Liver (tissue), 9 donors: ENCODE data around the gene CUX1. TPM values are rescaled to one million over a fixed set of nuclear protein-coding genes. Genes with fewer than 3 reads are reported as not detected.

Source experiments
- DNase-seq: peaks from one replicate; pipeline ENCODE4 v3.0.0-alpha.2; 2017; ENCODE audit warnings: low spot score
- H3K27ac ChIP-seq, 2 donors: one replicate each; pipeline ENCODE4 v1.7.0; 2013; ENCODE audit warnings: inconsistent platforms in 2 of 2, low read length in 2 of 2, control low read depth in 1 of 2, low read depth in 1 of 2, mild to moderate bottlenecking in 1 of 2
- H3K27me3 ChIP-seq, 4 donors: one replicate each; pipeline versions ENCODE4 v1.6.1 to v1.7.0; 2013; ENCODE audit warnings: low read length in 3 of 4, inconsistent platforms in 1 of 4, mild to moderate bottlenecking in 1 of 4, moderate library complexity in 1 of 4; ENCODE audit not compliant: control insufficient read depth in 4 of 4, insufficient read depth in 4 of 4
- H3K36me3 ChIP-seq, 4 donors: one replicate each; pipeline versions ENCODE4 v1.6.1 to v1.7.0; 2013; ENCODE audit warnings: low read length in 3 of 4, mild to moderate bottlenecking in 3 of 4, low read depth in 1 of 4, moderate library complexity in 1 of 4; ENCODE audit not compliant: control insufficient read depth in 4 of 4, insufficient read depth in 3 of 4
- H3K4me1 ChIP-seq, 4 donors: one replicate each; pipeline versions ENCODE4 v1.6.1 to v1.7.0; 2013; ENCODE audit warnings: low read length in 3 of 4, mild to moderate bottlenecking in 3 of 4, moderate library complexity in 1 of 4; ENCODE audit not compliant: control insufficient read depth in 4 of 4, insufficient read depth in 4 of 4
- H3K4me3 ChIP-seq, 3 donors: one replicate each; pipeline versions ENCODE4 v1.6.1 to v1.7.0; 2013; ENCODE audit warnings: low read length in 3 of 3, control low read depth in 1 of 3, low read depth in 1 of 3, mild to moderate bottlenecking in 1 of 3
- H3K9ac ChIP-seq, 2 donors: one replicate each; pipeline ENCODE4 v1.7.0; 2013; ENCODE audit warnings: low read length in 2 of 2, mild to moderate bottlenecking in 2 of 2, moderate library complexity in 2 of 2, control low read depth in 1 of 2, low read depth in 1 of 2
- H3K9me3 ChIP-seq, 4 donors: one replicate each; pipeline versions ENCODE4 v1.6.1 to v1.7.0; 2013; ENCODE audit warnings: low read length in 3 of 4; ENCODE audit not compliant: control insufficient read depth in 4 of 4
- ATF3 ChIP-seq: IDR thresholded peaks from 2 replicates; pipeline ENCODE4 v1.6.1; 2016; ENCODE audit warnings: antibody characterized with exemption
- CTCF ChIP-seq: fragments of 150-350 bp; IDR thresholded peaks from 2 replicates; pipeline ENCODE4 v1.5.1; 2017; ENCODE audit warnings: improper control_type of control experiment, low read depth, low read length; ENCODE audit not compliant: missing input control
- EGR1 ChIP-seq, 2 donors: IDR thresholded peaks; 2 replicates each; pipeline ENCODE4 v1.6.1; 2016 to 2018; ENCODE audit warnings: antibody characterized with exemption in 2 of 2, low read depth in 2 of 2
- FOXA1 ChIP-seq: IDR thresholded peaks from 2 replicates; pipeline ENCODE4 v1.6.1; 2016; ENCODE audit warnings: antibody characterized with exemption
- FOXA2 ChIP-seq: IDR thresholded peaks from 2 replicates; pipeline ENCODE4 v1.6.1; 2016; ENCODE audit warnings: antibody characterized with exemption
- GABPA ChIP-seq, 2 donors: IDR thresholded peaks in 1 of 2; conservative IDR thresholded peaks in 1 of 2; 2 replicates each; pipeline ENCODE4 v1.6.1; 2016; ENCODE audit warnings: antibody characterized with exemption in 2 of 2, mild to moderate bottlenecking in 1 of 2, moderate library complexity in 1 of 2
- HNF4A ChIP-seq, 2 donors: conservative IDR thresholded peaks; 2 replicates each; pipeline ENCODE4 v1.6.1; 2016; ENCODE audit warnings: antibody characterized with exemption in 2 of 2, mild to moderate bottlenecking in 2 of 2
- HNF4G ChIP-seq: IDR thresholded peaks from 2 replicates; pipeline ENCODE4 v1.6.1; 2016; ENCODE audit warnings: antibody characterized with exemption
- JUND ChIP-seq, 2 donors: IDR thresholded peaks; 2 replicates each; pipeline ENCODE4 v1.6.1; 2016; ENCODE audit warnings: antibody characterized with exemption in 2 of 2
- MAX ChIP-seq: IDR thresholded peaks from 2 replicates; pipeline ENCODE4 v1.6.1; 2016; ENCODE audit warnings: antibody characterized with exemption
- NR2F2 ChIP-seq: IDR thresholded peaks from 2 replicates; pipeline ENCODE4 v1.6.1; 2016; ENCODE audit warnings: antibody characterized with exemption
- RAD21 ChIP-seq, 2 donors: IDR thresholded peaks; 2 replicates each; pipeline ENCODE4 v1.6.1; 2016; ENCODE audit warnings: antibody characterized with exemption in 2 of 2, mild to moderate bottlenecking in 2 of 2
- REST ChIP-seq: IDR thresholded peaks from 2 replicates; pipeline ENCODE4 v1.6.1; 2016; ENCODE audit warnings: antibody characterized with exemption, mild to moderate bottlenecking
- RXRA ChIP-seq, 2 donors: IDR thresholded peaks; 2 replicates each; pipeline ENCODE4 v1.6.1; 2017 to 2018; ENCODE audit warnings: antibody characterized with exemption in 2 of 2, mild to moderate bottlenecking in 1 of 2
- TAF1 ChIP-seq: conservative IDR thresholded peaks from 2 replicates; pipeline ENCODE4 v1.6.1; 2016; ENCODE audit warnings: antibody characterized with exemption, mild to moderate bottlenecking
- YY1 ChIP-seq: IDR thresholded peaks from 2 replicates; pipeline ENCODE4 v1.6.1; 2016; ENCODE audit warnings: antibody characterized with exemption, mild to moderate bottlenecking
- ZBTB33 ChIP-seq: IDR thresholded peaks from 2 replicates; pipeline ENCODE4 v1.6.1; 2016; ENCODE audit warnings: antibody characterized with exemption
- WGBS: extraction: QIAGEN DNeasy Blood & Tissue Kit; methylation state at CpG from one replicate; pipeline ENCODE4 v1.1.7; 2013; 5-methylcytosine and 5-hydroxymethylcytosine counted together
- polyA plus RNA-seq, 2 donors: library from polyadenylated mRNA; stranded (reverse) in 1 of 2; unstranded in 1 of 2; fragments of 200-250 nt in 1 of 2; fragments of >200 nt in 1 of 2; fragmentation: Nextera tagmentation in 1 of 2; extraction: Ambion mirVana in 1 of 2; gene quantifications; one replicate each; pipeline versions ENCODE4 v1.2.1 to v1.2.3, GENCODE V29; 2013 to 2015
- total RNA-seq, 2 donors: library from RNA; depleted of rRNA; stranded (reverse); fragments of >200 nt; gene quantifications; one replicate each; pipeline ENCODE4 v1.2.3, GENCODE V29; 2014
- donor health status: healthy.
- donor health status: healthy.
- donor health status: healthy.
- donor health status: healthy.
- donor health status: healthy.

The CUX1 gene
- total and polyA plus RNA-seq, 4 donors, result 18.6 to 40.6 (median 21.4) TPM

GRCh38 chr7:102241431-102241830, 424.0 kb downstream of the CUX1 start:
- peaks cover 2 to 26% (median 11%) of the 10 kb centered on the region in 4 donors for H3K36me3 ChIP-seq
- WGBS, result 88% methylated on average over 8 of the region's 8 CpGs
- H3K9me3 ChIP-seq, result no peaks in the 10 kb centered on the region
- H3K4me1 ChIP-seq, result peaks cover 0 to 5% (median 0%) of the 10 kb centered on the region in 4 donors
- TF ChIP-seq EGR1 (IDR thresholded peaks at IDR 0.05; ENCODE audit: low read depth in 2 of 2) (no peak), TAF1 (no peak), MAX (no peak), HNF4A (conservative IDR thresholded peaks at IDR 0.05) (no peak), NR2F2 (no peak), YY1 (no peak), REST (no peak), JUND (IDR thresholded peaks at IDR 0.05) (no peak), CTCF (no peak), ZBTB33 (no peak), ATF3 (no peak), RAD21 (IDR thresholded peaks at IDR 0.05) (no peak), HNF4G (no peak), GABPA (IDR thresholded peaks at IDR 0.05 in 1 of 2, conservative IDR thresholded peaks at IDR 0.05 in 1 of 2) (no peak), FOXA2 (no peak)
- H3K9ac ChIP-seq, result no peak overlapping the region
- H3K27ac ChIP-seq, result no peak overlapping the region
- no peaks in the 10 kb centered on the region for H3K27me3 ChIP-seq
- no peak overlapping the region for H3K4me3 ChIP-seq
- DNase-seq, result no peak

- peaks cover 2 to 22% (median 13%) of the 10 kb centered on the region in 4 donors for H3K36me3 ChIP-seq
- TF ChIP-seq RAD21 (IDR thresholded peaks at IDR 0.05), result no peak
- TF ChIP-seq MAX, result no peak
- no peak for TF ChIP-seq RXRA (IDR thresholded peaks at IDR 0.05)
- TF ChIP-seq TAF1, result no peak
- TF ChIP-seq FOXA2, result no peak
- TF ChIP-seq NR2F2, result no peak
- no peak for TF ChIP-seq FOXA1
- TF ChIP-seq HNF4G, result no peak
- TF ChIP-seq ATF3, result no peak
- TF ChIP-seq ZBTB33, result no peak
- no peak for TF ChIP-seq REST
- TF ChIP-seq JUND (IDR thresholded peaks at IDR 0.05), result no peak
Observed at GRCh38 chr7:102244601-102245000, 427.2 kb downstream of the CUX1 start.

More at GRCh38 chr7:102244601-102245000, 427.2 kb downstream of the CUX1 start:
- Histone ChIP-seq H3K4me3 (no peak overlapping the region), H3K27ac (no peak overlapping the region), H3K9ac (no peak overlapping the region), H3K9me3 (no peaks in the 10 kb centered on the region), H3K27me3 (no peaks in the 10 kb centered on the region), H3K4me1 (no peaks in the 10 kb centered on the region)
- 95% methylated on average over 4 of the region's 4 CpGs for WGBS
- no peak for DNase-seq
